Anterior cingulate cortex (tissue), 58 donors: ENCODE data around the gene FSIP1.
A peak's percentile ranks its signal among the peaks of the same experiment; 100 is the strongest.

Source experiments
- DNase-seq, 58 donors: peaks; one replicate each; lab custom pipeline; 2025; lab: John Stamatoyannopoulos, UW

FSIP1 gene

GRCh38 chr15:39690881-39691634, 91.6 kb downstream of the FSIP1 start:
- peak in 16 of 58 donors; percentile 1 to 44 (median 10) for DNase-seq

GRCh38 chr15:39687965-39688364, 94.7 kb downstream of the FSIP1 start:
- DNase-seq: no peak

- peak in 12 of 58 donors; percentile 0 to 37 (median 16) for DNase-seq
Observed at GRCh38 chr15:39685999-39686613, 96.5 kb downstream of the FSIP1 start.

GRCh38 chr15:39685367-39685766, 97.3 kb downstream of the FSIP1 start:
- no peak for DNase-seq

- no peak for DNase-seq
Observed at GRCh38 chr15:39684233-39684632, 98.4 kb downstream of the FSIP1 start.

- DNase-seq: no peak
Observed at GRCh38 chr15:39682366-39682765, 100.3 kb downstream of the FSIP1 start.

- no peak for DNase-seq
Observed at GRCh38 chr15:39680868-39681267, 101.8 kb downstream of the FSIP1 start.

- no peak for DNase-seq
Observed at GRCh38 chr15:39672666-39673065, 110.0 kb downstream of the FSIP1 start.

- no peak for DNase-seq
Observed at GRCh38 chr15:39672184-39672583, 110.5 kb downstream of the FSIP1 start.

GRCh38 chr15:39670687-39671086, 112.0 kb downstream of the FSIP1 start:
- no peak for DNase-seq

GRCh38 chr15:39669661-39670060, 113.0 kb downstream of the FSIP1 start:
- DNase-seq: no peak

GRCh38 chr15:39669241-39669640, 113.4 kb downstream of the FSIP1 start:
- DNase-seq: no peak

- no peak for DNase-seq
Observed at GRCh38 chr15:39668457-39668856, 114.2 kb downstream of the FSIP1 start.

- DNase-seq: no peak
Observed at GRCh38 chr15:39667382-39668127, 115.1 kb downstream of the FSIP1 start.

GRCh38 chr15:39666677-39667076, 116.0 kb downstream of the FSIP1 start:
- no peak for DNase-seq

- DNase-seq: no peak
Observed at GRCh38 chr15:39665629-39666250, 116.9 kb downstream of the FSIP1 start.

GRCh38 chr15:39663704-39664250, 118.9 kb downstream of the FSIP1 start:
- no peak for DNase-seq

GRCh38 chr15:39661776-39662175, 120.9 kb downstream of the FSIP1 start:
- DNase-seq: no peak

- no peak for DNase-seq
Observed at GRCh38 chr15:39658740-39659139, 123.9 kb downstream of the FSIP1 start.

GRCh38 chr15:39657668-39658067, 125.0 kb downstream of the FSIP1 start:
- no peak for DNase-seq

- DNase-seq: no peak
Observed at GRCh38 chr15:39657181-39657580, 125.5 kb downstream of the FSIP1 start.
